Amniotic epithelial cell (primary cell): ENCODE results near the gene CASP3.
A peak's percentile ranks its signal among the peaks of the same experiment; 100 is the strongest.
"Not testable (repeated sequence)": the region's sequence is repeated elsewhere in the genome, so short reads cannot be mapped to it uniquely, and the experiment has no call there.

Experiments
- DNase-seq: peaks from one replicate; pipeline ENCODE4 v3.0.0-alpha.2; 2010; ENCODE audit warnings: low read depth

CASP3 gene

GRCh38 chr4:184664445-184665210 lies 15.4 kb upstream of the CASP3 start:
- peak; percentile 56 for DNase-seq

GRCh38 chr4:184662236-184662635 lies 13.0 kb upstream of the CASP3 start:
- no peak for DNase-seq

- DNase-seq: no peak
Observed at GRCh38 chr4:184660978-184661377, 11.7 kb upstream of the CASP3 start.

DNA sequence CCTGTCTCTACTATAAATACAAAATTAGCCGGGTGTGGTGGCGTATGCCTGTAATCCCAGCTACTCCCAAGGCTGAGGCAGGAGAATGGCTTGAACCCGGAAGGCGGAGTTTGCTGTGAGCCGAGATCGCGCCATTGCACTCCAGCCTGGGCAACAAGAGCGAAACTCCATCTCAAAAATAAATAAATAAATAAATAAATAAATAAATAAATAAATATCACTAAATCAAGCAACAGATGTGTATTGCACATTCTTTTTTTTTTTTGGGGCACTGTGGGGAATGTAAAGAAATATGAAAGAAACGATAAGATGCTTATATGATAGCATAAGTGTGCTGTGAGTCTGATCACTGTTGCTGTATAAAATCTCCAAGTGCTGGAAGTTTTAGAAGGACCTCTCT lies 8.6 kb upstream of the CASP3 start:
- not testable (repeated sequence) for DNase-seq

DNA sequence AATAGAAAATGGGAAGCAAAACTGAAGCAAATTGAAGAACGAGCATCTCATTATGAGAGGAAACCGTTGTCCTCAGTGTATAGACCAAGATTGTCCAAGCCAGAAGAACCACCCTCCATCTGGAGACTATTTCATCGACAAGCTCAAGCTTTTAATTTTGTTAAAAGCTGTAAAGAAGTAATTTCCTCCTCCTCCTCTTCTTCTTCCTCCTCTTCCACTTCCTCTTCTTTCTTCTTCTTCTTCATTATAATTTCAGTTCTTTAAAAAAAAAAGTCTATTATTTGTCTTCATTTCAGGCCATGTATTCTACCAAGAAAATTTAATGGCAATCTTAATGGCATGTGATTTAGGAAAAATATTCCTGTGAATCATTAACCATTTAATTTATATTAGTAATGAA lies 7.9 kb upstream of the CASP3 start:
- no peak for DNase-seq

DNA sequence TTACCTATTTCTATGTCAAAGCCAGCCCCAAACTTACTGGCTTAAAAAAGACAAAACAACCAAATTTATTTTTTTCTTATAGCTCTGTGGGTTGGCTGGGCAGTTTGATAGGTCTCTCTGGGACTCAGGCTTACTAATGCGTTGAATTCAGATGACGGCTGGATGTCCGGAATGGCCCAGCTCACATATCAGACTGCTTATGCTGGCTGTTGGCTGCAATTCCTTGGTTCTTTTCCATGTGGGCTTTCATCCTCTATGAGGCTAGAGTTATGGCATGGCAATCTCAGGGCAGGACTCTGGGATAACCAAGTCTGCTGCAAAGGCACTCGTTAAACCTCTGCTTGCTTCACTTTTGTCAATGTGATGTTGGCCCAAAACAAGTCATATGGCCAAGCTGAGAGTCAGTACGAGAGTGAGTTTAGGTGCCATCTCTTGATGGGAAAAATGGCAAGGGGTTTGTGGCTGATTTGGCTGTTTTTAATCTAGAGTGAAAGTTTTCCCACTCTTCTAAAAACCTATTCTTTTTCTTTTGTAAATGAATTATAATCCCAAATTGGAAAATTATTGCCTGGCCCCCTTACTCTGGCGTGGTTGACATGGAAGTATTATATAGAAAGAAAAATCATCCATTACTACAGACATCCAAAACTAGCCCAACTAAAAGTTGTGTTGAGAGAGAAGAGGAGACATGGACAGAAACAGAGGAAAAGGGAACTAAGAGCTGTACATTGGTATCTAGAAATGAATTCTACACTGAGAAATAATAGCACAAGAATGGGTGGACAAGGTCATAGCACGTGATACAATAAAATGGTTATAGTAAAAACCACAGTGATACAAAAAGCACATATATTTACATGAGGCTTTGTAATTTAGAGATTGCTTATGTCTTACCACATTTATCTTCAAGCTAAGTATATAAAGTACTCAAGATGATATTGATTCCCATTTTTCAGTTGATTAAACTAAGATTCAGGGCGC lies 6.9 kb upstream of the CASP3 start:
- DNase-seq: no peak

- DNase-seq: no peak
Observed at GRCh38 chr4:184653650-184654049, 4.4 kb upstream of the CASP3 start.

DNA sequence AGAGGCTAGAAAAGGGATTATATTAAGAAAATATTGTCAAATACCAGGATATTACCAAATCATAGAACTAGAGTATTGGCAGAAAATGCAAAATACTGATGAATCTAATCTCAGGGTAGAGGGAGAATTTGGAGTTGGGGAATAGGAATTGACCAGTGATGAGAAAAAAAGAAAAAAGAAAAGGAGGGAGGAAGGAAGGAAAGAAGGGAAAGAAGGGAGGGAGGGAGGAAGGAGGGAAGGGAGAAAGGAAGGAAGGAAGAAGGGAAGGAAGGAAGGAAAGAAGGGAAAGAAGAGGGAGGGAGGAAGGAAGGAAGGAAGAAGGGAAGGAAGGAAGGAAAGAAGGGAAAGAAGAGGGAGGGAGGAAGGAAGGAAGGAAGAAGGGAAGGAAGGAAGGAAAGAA lies 3.4 kb upstream of the CASP3 start:
- DNase-seq: not testable (repeated sequence)

DNA sequence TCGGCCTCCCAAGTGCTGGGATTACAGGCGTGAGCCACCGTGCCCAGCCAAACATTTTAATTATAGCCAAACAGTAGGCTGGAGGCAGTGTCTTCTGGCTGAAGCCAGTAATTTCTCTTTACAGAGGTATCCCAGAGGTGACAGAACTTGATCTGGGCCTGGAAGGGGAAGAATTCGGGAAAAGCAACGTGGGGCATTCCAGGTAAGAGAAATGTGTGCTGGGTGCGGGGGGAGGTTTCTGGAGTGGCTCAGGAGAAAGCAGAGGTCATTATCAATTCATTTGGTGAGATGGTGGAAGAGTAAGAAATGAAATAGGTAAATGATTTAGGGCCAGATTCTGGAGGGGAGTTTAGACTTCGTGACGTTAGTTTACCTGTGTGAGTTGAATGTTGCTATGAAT lies 2.7 kb upstream of the CASP3 start:
- no peak for DNase-seq

DNA sequence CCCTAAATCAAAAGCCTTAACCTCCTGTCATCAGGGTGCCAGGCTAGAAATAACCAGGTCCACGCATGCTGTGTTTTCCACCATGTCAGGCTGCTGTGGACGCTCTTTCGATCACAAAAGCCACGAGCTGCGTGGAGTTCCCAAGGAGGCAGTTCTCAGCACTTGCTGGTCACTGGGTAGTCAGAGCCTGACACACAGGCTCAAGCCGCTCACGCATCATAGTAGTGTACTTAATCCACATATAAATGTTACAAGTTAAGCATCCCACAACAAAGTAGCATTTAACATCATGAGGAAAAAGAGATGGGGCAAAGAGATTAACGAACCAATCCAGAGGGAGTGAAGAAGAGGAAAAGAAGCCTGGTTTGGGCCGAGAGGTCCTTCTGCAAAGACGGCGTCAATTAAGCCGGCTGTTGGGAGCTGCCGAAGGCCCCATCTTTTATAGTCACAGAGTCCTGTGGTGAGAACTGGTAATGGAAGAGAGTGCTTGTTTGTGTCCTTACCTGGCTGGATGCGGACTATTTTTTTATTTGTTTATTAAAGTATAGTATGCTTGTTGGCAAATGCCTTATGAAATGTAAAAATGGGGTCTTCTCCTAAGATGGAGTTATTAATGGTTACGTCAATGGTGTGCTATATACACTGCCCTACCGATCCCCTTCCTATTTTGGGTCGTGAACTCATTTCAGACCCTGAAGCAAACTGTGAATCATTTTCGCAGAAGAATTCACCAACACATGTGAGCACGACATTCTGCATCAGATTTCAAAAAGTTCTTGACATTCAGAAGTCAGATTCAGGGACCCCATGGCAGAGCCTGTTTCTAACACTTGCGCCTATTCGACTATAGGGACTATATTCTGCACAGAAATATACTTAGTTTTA lies 966 bp upstream of the CASP3 start:
- DNase-seq: peak; percentile 44

GRCh38 chr4:184648313-184649025 lies 778 bp downstream of the CASP3 start:
- DNase-seq: peak; percentile 38

DNA sequence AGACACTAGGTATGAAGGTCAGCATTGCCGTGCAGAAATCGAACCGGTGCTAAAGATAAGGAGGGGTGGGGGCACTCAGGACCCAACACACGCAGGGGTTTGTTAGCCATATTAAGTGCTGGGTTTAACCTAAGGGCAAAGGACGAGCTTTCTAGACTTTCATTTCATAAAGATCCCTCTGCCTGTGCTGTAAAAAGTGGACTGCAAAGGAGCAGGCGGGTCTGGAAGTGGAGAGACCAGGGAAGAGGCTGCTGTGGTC lies 1.3 kb downstream of the CASP3 start:
- DNase-seq: no peak

- peak; percentile 56 for DNase-seq
Observed at GRCh38 chr4:184647266-184648053, 1.8 kb downstream of the CASP3 start.

DNA sequence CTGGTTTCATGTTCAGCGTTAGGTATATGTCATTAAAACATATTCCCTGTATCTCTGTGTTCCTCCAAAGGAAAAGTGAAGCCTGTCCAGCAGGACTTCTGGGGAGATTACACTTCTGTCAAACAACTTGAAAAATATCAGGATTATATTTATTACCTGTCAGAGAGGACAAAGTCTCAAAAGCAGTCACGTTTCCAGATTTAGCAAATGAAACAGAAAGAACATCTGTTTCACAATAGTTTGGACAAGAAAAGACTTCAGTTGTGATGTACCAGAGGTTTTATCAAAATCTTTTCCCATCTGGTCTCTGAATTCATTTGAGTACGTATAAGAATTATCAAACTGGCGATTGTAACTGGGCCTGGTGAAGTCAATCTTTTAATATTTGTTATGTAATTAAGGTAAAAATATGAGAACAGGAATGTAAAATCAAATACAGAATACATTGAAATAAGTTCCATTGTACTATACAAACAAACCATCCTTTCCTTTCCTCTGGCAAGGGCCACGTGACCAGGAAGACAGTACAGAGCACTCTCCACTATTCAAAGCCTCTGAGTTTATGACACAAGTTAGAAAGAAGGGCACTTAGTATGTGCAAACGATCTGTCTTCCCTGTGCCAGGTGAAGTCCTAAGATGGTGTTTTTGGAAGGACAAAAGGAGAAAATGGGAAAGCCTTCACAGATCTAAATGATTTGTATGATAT lies 3.2 kb downstream of the CASP3 start:
- DNase-seq: peak; percentile 37

DNA sequence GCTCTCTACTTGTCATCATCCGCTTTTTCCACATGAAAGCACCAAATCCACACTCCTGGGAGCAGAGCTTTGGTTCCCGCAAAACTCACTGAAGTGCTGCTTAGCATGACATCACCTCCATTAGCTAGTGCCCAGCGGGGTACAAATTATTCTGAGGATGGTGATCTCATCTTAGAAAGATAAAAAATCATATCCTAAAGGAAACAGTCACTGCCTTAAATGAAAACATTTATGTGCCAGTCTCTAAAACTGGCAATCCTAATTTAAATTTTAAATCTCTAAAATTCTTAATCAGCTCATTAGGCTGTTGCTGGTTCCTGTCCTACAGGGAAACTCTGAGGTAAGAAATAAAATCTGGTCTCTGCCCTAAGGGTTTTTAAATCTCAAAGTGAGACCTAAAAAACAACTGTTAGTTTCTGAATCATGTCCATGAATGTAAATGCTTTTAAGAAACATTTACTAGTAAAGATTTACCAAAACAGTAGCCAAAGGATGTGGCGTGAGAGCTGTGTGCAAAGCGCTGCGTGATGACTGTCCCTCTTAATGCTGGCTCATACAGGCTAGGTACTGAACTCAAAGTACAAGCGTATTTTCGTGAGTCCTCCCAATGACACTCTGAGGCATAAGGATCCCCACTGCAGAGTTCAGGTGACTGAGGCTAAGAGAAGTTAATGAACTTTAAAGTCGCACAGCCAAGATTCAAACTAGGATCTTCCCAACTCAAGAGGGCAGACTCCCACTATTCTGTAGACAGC lies 4.5 kb downstream of the CASP3 start:
- peak; percentile 44 for DNase-seq

GRCh38 chr4:184643731-184644130 lies 5.5 kb downstream of the CASP3 start:
- no peak for DNase-seq

- no peak for DNase-seq
Observed at GRCh38 chr4:184641451-184641850, 7.8 kb downstream of the CASP3 start.

- no peak for DNase-seq
Observed at GRCh38 chr4:184641022-184641421, 8.2 kb downstream of the CASP3 start.

DNA sequence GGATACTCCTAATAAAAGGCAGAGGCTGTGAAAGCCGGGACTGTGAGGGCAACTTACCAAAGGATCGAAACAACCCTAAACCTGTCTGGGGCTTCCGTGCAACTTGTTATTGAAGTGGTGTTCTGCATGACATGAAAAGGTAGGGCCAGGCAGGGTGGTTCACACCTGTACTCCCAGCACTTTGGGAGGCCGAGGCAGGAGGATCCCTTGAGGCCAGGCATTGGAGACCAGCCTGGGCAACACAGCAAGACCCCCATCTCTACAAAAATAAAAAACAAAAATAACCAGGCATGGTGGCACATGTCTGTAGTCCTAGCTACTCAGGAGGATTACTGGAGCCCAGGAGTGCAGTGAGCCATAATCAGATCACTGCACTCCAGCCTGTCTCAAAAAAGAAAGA lies 12.3 kb downstream of the CASP3 start:
- no peak for DNase-seq

DNA sequence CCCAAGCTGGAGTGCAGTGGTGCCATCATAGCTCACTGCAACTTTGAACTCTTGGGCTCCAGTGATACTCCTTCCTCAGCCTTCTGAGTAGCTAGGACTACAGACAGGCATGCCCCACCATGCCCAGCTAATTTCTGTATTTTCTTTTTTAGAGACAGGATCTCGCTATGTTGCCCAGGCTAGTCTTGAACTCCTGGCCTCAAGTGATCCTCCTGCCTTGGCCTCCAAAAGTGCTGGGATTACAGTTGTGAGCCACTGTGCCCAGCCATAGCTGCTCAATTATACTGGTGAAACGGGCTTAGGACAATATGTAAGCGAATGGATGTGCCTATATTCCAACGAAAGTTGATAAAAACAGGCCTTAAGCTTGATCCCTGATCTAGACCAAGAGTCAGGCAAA lies 13.1 kb downstream of the CASP3 start:
- DNase-seq: no peak
